Fibroblast of skin of right quadriceps (primary cell): ENCODE data around the gene CD5L.

ENCODE experiments used
- DNase-seq: peaks from one replicate; pipeline ENCODE4 v3.0.0-alpha.2; 2013

Gene CD5L

DNA sequence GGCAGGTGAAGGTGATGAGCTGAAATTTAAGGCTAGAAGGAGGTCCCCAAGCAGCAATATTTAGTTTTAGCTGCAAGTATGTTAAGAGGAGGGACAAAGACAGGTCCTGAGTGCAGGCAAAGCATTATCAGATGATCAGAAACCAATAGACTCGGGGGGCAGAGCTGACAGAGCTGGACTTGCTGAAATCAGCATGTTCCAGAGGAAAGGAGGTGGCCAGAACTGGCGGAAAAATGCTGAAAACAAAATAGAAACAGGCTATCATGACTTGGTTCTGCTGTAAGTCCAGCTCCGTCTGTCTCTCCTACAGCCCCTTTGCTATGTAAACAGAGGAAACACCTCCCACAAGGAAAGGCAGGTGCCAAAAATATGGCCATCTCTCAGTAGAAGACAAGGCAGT is at the start of gene CD5L:
CD5L (minus strand) TSS at position 101 of the 400 bp plus-strand sequence. CDS start 107 bp downstream, outside the sequence.
- DNase-seq, result no peak

DNA sequence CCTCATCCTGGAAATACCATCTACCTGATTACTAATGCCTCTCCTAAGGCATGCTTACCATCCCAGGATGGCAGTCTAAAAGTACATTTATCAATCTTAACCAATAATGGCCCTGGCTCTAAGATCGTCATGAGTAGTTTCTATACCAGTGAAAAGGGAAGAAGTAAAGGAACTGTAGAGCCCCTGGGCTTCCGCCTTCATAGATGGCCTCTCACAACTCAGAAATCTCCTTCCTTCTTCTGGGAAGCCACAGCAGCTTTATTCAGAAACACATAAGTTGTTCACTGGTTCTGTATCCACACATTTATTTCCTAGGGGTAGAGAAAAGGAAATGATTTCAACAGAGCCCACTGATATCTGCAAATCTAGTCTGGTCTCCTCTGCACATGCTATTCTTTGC is 41.0 kb upstream of the CD5L start:
- no peak for DNase-seq

DNA sequence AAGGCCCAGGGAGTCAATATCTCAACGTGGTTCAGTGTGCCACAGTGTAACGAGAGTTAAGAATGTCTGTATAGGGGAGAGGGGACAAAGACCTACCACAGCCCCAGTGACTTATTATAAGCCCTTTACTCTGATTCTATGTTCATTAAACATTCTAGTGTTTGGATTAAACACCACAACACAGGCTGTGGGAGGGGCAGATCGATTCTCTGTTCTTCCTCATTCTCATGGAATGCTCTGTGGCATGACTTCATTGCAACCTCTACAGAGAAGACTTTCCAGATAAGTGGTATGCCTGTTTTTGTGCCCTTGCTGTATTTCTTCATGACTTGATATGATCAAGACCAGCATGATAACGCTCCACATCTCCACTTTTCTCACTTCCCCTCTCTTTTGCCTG is 39.0 kb upstream of the CD5L start:
- DNase-seq, result no peak

DNA sequence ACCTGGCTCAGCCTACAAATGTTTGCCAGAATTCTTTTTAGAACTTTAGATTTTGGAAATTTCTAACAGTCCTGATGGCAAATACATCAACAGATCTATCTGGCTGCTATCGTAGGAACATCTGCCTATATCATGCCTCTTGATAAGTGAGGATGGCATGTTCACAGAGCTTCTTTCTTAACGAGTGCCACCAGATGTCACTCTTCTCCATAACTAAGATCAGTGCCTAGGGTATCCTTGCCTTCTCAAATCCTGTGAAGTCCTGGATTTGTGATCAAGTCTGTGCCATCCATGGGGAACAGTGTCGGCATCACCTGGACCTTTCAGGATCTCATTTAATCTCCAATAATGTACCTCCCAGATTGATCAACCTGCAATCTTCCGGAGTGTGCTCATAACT is 36.5 kb upstream of the CD5L start:
- peak; percentile 13 for DNase-seq

DNA sequence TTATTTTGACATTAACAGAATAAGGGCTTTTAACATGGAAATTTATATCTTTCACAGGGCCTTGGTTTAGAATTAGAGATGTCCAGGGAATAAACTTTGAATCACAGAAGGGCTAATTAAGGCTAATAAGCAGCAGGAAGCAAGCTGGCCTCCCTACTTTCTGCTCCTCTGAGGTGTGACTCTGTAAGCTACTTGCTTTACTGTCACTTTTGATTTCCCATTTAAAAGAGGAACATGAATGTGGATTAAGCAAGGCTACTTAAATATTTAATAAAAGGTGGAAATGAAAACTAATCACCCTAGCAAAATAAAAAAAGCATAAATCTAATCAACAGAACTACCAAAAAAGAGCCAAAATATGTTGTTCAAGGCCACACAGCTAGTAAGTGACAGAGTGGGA is 28.9 kb upstream of the CD5L start:
- DNase-seq, result no peak

DNA sequence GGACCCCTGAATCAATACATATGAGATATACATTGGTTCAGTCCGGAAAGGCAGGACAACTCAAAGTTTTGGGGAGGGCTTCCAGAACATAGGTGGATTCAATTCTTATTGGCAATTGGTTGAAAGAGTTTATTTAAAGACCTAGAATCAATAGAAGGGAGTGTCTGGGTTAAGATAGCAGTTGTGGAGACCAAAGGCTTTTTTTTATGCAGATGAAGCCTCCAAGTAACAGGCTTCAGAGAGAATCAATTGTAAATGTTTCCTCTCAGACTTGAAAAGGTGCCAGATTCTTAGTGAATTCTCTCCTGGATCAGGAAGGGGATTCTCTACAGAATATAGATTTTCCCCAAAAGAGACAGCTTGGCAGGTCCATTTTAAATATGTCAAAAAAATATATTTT is 27.0 kb upstream of the CD5L start:
- DNase-seq, result no peak

DNA sequence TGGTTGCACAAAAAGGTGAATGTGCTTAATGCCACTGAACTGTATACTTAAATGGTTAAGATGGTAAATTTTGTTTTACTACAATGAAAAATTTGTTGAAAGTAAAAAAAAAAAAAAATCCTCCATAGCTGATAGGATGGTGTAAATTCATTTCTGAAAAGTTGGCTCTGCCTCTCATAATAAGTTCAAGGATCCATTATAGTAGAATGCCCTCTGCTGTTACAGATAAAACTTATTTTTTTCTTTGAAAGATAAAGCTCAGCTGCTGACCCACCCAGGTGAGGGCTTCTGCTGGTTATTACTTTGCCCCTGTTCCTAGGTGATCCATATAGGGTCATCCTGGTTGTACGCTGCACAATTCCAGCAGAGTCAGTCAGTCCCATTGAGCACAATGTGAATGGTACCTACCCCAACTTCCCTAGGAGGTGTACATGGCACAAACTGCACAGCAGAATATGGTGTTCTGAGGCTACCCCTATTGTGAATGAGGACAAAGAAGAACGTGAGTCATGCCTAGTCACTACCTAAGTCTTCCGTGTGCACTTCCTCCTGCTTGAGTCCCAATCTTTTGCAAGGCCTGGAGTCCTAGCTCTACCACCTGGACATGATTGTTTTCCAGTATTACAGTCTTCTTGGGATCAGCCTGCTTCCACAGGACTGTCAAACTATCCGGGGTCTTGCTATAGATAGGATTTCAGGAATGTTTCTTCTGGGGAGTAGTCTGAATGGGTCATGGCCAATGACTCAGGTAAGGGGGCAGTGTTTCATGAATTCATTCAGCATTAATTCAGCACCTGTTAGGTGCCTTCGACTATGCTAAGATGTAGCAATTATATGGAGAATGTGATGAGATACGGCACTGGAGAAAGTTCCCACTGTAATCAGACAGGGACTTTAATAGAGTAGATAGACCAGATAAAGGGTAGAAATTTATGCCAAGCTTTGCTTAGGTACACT is 20.8 kb upstream of the CD5L start:
- no peak for DNase-seq

DNA sequence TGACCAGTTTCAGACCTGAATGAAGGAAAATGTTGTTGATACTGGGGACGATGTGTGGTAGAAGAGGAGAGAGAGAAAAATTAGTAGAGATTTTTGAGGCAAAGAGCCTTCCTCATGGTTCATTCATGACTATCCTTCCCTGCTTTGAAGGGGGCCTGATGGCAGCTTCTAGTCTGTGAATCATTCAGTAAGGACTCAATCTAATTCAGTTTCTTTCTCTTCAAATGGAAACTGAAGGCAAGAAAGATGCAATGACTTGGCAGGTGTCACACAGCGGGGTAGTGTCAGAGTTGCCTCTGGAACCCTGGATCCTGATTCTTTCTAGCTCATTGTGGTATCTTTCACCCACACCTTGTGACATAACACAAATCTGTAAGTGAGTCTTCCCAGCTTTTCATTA is 14.9 kb upstream of the CD5L start:
- no peak for DNase-seq

DNA sequence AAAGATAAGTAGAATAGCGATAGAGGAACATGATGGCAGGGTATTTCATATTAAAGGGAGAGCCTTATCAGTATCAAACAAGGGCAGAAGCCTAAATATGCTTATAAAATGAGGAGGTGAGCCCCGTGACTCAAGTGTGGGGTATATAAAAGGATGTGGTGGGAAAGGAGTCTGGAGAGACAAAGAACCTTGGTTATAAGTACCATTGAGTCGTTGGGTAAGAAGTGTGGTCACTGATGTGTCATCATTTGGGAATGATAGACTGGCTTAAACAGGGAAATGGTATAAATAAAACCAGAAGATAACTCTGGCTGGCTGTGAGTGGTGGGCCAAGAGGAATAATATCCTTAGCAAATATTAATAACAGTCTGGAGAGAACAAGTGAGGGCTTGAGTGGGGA is 10.9 kb upstream of the CD5L start:
- DNase-seq, result peak; percentile 34

DNA sequence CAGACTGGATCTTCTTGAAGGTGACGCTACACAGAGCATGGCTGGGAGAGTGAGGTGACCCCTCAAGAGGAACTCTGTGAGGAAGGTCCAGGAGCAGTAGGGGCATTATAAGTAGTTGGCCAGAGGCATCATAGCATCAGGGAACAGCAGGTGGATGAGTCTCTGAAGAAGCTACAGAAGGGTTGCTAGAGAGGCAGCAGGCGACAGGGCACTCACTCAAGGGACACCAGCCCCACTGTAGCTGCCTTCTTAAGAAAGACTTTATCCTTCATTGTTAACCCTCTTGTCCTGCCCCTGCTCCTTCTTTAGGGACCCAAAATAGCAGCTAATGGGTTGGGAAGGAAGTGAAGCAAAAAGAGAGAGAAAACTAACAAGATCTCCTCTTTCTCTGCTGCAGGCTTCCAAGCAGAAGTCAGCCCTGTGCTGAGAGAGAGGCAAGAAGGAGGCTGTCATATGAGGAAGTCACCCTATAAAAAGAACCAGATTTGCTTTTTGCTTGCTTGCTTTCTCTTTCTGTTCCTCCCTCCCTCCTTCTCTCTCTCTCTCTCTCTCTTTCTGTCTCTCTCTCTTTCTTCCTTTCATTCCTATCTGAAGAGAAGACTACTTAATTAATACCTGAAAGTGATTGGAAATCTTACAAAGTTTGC is 7.7 kb upstream of the CD5L start:
- no peak for DNase-seq

DNA sequence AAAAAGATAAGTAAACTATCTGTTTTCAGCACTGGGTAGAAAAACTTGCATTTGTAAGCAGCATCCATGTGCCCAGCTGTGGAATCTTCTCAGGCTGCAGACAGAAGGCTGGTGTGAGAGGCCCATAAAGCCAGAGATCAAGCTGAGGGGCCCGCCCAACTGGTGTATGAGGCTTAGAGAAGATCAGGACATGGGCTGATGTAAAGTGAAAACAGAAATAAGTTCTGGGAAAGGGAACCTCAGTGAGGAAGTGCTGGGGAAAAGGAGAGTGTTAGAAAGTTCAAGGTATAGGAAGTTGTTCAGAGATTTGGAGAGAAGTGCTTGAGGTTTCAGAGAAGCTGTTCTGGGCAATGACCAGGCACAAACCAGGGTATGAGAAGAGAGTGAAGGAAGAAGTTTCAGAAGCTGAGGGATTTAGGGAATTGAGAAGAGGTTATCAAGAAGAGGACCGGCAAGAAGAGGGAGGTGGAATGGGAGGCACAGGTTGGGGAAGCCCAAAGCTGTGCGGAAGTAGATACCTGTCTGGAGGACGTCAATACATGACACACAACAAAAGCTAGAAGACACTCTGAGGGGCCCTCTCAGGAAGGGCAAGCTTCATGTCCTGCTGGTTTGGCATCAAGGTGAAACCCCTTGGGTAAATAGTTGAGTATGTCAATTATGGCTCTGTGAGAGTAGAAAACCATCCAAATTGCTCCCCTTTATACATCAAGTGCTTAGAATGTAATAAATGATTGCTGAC is 2.7 kb upstream of the CD5L start:
- DNase-seq, result no peak

DNA sequence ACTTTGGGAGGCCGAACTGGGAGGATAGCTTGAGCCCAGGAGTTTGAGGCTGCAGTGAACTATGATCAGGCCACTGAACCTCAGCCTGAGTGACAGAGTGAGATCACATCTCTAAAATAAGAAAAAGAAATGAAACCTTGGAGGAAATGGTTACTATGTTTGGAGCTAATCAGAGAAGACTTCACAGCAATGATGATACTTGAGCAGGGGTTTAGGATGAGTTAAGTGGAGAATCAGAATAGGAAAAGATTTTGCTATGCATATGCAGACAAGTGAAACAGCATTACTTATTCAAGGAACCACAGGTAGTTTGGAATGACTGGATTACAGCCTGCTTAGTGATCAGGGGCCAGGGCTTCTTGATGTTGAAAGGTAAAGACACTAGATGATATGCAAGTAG is 1.3 kb upstream of the CD5L start:
- no peak for DNase-seq

DNA sequence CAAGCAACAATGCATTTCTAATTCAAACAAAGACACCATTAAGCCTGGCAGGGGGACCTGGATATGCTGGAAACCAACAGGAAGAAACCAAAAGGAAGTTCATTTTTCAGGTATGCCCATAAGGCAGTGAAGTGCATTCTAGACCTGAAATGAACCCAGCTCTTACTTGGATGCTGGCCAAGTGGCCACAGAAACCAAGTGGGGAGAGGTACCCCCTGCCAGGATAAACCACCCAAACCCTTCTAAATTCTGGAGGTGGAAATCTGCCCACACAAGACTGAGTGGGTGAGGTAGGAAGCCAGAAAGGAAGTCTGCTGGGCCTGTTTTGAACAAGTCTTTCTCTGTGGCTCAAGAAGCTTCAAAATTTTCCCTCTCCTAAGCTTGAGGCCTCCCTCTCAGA is 2.6 kb downstream of the CD5L start:
- no peak for DNase-seq

DNA sequence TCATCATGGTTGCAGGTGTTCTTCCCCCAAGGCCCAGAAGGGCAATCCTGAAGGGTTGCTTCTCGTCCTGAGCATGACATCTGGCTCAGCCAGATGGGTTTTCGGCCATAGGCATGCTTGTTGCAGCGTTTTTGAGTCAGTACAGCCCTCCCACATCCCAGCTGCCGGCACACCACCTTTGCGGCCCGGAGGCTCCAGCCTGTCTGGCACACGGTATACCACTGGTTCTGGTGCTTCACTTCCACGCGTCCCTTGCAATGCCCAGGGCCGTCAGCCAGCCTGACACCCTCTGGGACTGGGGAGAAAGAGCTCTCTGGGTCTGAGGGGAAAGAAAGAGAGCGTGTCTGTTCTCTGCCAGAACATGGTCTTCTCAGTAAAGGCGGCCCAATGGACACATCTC is 7.2 kb downstream of the CD5L start:
- no peak for DNase-seq

DNA sequence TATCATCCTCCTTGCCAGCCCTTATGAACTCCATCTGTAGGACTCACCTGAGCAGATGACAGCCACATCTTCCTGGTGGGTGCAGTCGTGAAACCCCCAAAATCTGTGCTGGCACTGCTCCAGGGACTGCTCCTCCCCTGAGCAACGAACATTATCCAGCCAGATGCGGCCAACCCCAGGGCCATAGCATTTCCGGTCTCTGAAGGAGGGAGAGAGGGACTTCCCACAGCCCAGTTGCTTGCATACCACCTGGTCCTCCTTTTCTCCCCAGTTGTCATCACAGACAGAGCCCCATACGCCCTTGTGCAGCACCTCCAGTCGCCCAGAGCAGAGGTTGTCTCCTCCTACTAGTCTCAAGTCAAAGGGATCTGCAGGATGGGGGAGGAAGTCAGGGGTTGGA is 8.5 kb downstream of the CD5L start:
- no peak for DNase-seq

DNA sequence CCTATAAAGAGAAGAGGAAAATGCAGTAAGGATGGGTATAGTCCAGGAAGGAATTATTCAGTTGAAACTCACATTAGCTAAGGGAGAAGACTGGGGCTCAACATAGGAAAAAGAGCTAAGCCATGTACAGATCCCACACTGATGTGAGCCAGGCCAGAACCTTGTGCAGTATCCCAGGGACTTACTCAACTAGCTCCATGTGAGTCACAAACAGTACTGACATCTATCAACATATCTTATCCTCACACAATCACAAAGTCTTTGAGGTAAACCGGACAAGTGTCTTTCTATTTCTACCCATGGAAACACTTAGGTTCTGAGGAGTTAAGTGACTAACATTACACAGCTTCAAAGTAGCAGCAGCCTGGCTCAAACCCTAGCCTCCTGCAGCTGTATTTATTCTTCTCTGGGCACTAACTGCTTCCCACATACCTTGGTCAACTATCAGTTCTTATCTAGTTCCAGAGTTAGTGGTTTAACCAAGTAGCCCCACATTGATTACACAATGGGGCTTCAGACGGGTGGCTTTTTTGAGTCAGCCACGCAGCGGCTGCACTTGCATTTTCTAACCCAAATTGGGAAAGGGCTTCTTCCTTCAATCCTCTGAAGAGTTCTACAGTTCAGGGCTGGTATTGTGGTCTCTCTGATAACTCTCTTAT is 9.5 kb downstream of the CD5L start:
- no peak for DNase-seq

DNA sequence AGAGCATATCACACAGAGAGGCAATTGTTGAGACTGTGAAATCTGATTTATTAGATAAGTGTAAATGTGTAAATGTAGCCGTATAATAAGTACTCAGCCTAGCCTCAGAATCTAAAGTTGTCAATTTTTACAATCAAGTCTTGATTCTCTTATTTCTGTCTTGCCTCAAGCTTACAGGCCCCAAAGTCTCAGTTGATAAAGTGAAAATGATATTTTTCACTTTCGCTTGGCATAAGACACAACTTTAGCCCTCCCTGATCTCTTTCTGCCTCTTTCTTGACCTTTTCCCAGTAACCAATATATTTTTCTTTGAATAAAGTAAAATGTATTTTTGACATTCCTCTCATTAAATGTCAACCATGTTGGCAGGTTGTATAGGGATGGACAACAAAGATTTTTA is 10.7 kb downstream of the CD5L start:
- DNase-seq, result no peak

DNA sequence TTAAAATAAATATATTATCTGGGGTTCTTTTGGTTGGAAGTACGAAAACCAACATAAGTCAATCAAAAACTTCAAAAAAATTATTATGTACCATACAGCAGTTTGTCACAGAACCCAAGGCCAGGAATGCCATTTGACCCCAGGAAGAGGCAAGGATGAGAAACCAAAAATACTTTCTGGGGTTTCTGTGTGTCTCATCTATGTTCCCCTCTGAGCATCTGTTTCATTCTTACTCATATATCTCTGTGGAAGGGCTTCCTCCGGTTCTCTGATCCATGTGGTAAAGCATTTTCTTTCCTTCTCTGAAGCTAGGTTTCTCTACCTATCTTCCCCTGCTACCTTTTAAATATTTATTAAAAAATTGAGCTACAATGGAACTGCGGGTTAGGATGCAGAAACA is 11.9 kb downstream of the CD5L start:
- no peak for DNase-seq

DNA sequence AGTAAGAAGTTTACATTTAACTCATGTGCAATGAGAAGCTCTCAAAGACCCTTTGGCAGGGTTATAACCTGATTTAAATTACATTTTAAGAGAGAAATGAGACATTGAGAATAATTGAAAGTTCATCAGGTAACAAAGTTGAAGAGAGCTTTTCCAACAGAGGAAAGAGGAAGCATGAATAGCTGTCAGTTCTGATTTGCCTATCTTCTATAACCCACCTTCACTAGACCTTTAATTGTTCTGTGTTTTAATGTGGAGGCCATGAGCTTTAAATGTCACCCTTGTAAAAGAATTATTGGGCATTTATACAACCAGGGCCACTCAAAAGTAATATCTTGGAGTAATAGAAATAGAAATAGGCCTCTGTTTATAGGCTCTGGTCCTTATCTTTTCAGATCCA is 12.4 kb downstream of the CD5L start:
- no peak for DNase-seq

DNA sequence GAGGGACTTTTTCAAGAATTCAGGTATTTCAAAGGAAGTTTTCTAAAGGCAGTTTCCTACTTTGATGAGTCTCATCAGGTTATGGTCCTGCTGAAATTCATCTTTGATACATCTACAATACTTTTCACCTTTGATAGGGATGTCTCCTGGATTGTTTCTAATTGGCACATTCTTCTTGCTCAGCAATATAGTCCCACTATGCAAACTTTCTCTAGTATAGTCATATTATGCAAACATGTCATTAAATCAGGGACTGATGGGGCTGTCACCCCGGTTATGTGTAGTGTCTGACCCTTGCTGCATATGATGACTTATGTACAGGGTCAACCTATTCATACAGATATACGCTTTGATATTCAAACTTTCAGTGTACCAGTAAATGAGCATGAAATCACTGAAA is 21.3 kb downstream of the CD5L start:
- DNase-seq, result no peak

DNA sequence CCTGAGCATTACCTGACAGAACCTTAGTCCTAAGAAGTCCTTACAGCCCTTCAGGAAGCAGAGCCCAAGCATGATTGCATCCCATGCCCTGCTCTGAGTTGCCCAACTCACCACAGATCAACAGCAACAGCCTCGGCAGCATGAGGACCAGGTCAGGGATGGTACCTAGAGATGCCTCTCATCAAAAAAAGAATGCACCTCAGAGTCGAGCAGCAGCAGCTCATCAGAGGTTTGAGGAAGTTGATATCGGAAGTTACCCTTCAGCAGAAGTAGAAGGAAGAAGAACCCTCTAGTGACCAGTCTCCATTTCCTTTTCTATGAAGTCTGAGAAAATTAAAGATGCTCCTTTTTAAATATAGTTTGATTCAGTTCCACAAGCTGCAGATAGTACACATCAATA is 21.7 kb downstream of the CD5L start, which contains the start of gene FCRL1:
FCRL1 (minus strand) TSS at position 225 of the 400 bp plus-strand sequence; CDS start at position 142, 83 bp downstream.
- no peak for DNase-seq

DNA sequence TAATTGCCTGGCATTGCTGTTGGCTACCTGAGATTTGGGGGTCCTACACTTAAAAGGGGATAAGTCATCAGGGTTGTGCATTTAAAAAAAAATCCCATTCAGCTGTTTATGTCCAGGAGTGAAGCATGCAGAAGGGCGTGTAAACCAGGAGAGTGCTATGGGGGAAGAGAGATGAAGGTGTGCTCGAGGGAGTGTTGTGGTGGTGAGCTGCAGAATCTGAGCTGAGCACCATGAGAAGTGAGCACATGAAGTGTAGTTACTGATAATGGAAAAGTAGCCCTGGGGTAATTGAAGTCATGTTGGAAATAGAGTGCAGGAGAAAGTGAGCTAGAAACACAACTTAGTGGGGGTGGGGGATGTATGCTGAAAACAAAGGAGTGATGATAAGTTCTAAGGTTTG is 22.4 kb downstream of the CD5L start:
- DNase-seq, result no peak

DNA sequence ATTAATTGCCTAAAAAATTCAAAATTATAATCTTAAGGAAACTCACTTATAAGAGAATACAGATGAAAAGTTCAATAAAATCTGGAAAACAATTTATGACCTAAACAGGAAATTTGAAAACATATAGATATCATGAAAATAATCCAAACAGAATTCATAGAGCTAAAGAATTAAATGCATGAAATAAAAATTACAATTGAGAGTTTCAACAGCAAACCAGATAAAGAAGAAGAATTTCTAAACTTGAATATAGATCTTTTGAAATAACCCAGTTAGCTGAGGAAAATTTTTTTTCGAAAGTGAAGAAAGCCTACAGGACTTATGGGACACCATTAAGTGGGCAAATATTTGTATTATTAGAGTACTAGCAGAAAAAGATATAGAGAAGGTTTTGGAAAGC is 28.3 kb downstream of the CD5L start:
- no peak for DNase-seq
